Kidney epithelial cell (primary cell): Measurements from ENCODE around the gene WWC2. TPM values are rescaled to one million over a fixed set of nuclear protein-coding genes. Genes with fewer than 3 reads are reported as not detected.

Experiments used
- DNase-seq: peaks from one replicate; pipeline ENCODE4 v3.0.0-alpha.2; 2010; ENCODE audit warnings: low read depth
- H3K27me3 ChIP-seq: 2 replicates; pipeline ENCODE4 v1.6.0; 2011; ENCODE audit warnings: low read length; ENCODE audit not compliant: control insufficient read depth, insufficient read depth
- H3K36me3 ChIP-seq: 2 replicates; pipeline ENCODE4 v1.5.1; 2011; ENCODE audit warnings: low read length; ENCODE audit not compliant: control insufficient read depth, insufficient read depth
- H3K4me3 ChIP-seq: 2 replicates; pipeline ENCODE4 v1.5.1; 2011; ENCODE audit warnings: low read depth, mild to moderate bottlenecking, control low read depth, low read length
- total RNA-seq: library from RNA; depleted of rRNA; stranded (reverse); fragments of >200 nt; gene quantifications from 2 replicates; pipeline ENCODE4 v1.2.3, GENCODE V29; 2015
- TF ChIP-seq, protein P1 (sequence below): IDR thresholded peaks from 2 replicates; pipeline ENCODE4 v1.5.1; 2011; ENCODE audit warnings: mild to moderate bottlenecking, moderate library complexity, low read length, control low read depth, inconsistent platforms; ENCODE audit not compliant: insufficient read depth, poor library complexity, severe bottlenecking

WWC2 gene
- total RNA-seq, 1 donor from 2014 or later, result 29.0 TPM

DNA sequence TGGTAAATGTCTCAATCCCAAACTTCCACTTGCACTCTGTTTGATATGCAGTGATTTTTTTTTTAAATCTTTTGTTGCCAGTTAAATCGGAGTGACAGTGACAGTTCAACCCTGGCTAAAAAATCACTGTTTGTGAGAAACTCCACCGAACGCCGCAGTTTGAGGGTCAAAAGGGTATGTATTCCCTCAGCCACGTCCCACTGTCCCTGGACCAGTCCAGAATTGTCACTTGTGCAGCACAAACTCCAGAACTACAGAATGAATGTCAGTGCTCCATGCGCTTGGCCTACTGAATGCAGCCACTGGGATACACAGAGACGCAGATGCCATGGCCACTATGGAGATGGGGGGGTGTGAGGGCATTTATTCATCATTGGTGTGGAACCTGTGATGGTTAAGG lies 186.8 kb downstream of the WWC2 start:
- Histone ChIP-seq H3K36me3 (peaks cover 7% of the 10 kb centered on the region), H3K4me3 (no peak overlapping the region), H3K27me3 (no peaks in the 10 kb centered on the region)
- TF ChIP-seq, protein P1, sequence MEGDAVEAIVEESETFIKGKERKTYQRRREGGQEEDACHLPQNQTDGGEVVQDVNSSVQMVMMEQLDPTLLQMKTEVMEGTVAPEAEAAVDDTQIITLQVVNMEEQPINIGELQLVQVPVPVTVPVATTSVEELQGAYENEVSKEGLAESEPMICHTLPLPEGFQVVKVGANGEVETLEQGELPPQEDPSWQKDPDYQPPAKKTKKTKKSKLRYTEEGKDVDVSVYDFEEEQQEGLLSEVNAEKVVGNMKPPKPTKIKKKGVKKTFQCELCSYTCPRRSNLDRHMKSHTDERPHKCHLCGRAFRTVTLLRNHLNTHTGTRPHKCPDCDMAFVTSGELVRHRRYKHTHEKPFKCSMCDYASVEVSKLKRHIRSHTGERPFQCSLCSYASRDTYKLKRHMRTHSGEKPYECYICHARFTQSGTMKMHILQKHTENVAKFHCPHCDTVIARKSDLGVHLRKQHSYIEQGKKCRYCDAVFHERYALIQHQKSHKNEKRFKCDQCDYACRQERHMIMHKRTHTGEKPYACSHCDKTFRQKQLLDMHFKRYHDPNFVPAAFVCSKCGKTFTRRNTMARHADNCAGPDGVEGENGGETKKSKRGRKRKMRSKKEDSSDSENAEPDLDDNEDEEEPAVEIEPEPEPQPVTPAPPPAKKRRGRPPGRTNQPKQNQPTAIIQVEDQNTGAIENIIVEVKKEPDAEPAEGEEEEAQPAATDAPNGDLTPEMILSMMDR, result no peak
- DNase-seq, result no peak

DNA sequence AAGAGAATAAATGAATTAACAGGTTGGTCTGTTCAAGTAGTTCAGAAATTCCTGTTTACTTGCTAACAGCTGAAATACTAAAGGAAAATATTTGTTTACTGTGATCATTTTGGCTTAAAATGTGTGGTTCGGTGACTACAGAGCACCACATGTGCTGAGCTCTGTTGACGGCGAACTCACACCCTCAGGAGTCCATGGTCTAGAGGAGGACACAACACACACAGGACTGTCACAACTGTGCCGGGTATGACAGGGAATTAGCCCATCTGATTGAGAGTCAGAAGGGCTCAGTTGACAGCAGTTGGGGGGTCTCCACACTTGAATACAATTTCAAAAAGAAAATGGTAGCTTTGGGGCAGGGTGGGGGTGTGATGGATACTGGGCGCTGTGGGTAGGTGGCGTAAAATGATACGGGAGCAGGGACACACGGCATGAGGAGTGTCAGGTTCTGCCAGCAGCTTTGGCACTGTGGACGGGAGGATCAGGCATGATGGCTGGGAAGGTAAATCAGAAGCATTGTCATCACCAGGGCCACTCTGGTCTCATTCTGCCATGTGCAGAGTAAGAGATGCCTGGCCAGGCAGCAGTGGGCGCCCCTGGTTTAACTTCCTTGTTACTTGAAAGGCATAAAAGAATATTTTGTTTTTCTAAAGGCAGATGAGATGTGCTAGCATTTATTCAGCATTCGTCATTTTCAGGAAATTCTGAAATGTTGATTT lies 187.7 kb downstream of the WWC2 start:
- DNase-seq, result no peak

DNA sequence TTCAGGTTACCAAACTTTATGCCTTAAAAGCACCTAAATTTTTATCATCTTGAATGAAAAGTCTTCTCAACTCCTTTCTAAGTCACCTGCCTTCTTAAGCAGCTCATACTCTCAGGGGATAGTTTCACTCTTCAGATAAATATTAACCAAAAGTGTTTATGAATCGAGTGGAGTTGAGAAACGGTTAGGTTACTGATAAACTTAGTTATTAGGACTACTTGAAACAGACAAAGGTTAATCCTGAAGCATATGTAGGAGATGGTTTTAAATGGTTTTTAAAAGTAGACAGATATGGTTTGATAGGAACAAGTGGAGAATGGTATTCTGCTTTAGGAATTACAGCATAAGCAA lies 188.2 kb downstream of the WWC2 start:
- H3K27me3 ChIP-seq, result no peaks in the 10 kb centered on the region
- TF ChIP-seq, protein P1, result no peak
- no peak for DNase-seq
- H3K36me3 ChIP-seq, result peaks cover 7% of the 10 kb centered on the region
- H3K4me3 ChIP-seq, result no peak overlapping the region

More for the DNA sequence above, 187.7 kb downstream of the WWC2 start:
- TF ChIP-seq, protein P1, result peak; percentile 12
- Histone ChIP-seq H3K27me3 (no peaks in the 10 kb centered on the region), H3K4me3 (no peak overlapping the region), H3K36me3 (peaks cover 7% of the 10 kb centered on the region)

DNA sequence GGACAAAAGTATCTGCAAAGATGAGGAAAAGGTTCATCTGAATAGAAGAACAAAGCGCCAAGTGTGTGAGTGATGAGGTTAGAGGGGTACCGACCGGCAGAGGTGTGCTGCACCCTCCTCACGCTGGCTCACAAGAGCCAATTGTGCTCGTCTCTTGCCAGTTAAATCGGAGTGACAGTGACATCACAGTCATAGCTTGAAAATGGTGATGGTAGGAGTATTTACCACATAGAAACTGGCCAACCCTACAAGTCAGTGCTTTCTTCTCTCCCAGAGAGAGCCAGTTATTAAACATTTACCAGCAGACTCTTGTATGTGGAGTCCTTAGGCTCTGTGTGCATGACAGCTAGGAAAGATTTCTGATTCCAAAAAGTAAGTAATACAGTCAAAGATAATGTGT lies 188.6 kb downstream of the WWC2 start:
- TF ChIP-seq, protein P1, result no peak
- DNase-seq, result no peak
- Histone ChIP-seq H3K36me3 (peaks cover 7% of the 10 kb centered on the region), H3K27me3 (no peaks in the 10 kb centered on the region), H3K4me3 (no peak overlapping the region)

DNA sequence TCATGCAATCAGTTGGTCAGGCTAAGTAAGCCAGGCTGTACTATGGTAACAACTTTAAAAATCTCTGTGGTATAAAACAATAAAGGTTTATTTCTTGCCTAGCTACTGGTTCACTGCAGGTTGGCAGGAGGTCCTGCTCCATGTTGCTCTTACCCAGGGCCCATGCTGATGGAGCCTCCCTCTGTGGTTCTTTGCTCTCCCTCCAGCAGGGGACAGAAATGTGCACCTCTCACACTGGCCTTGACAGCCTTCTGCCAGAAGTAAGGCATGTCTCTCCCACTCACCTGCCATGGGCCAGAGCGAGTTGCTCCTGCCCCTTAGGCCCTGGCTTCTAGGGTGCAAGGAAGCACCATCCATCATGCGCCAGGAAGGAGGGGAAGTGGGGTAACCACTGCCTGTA lies 189.9 kb downstream of the WWC2 start:
- Histone ChIP-seq H3K4me3 (no peak overlapping the region), H3K36me3 (peaks cover 7% of the 10 kb centered on the region), H3K27me3 (no peaks in the 10 kb centered on the region)
- TF ChIP-seq, protein P1, result no peak
- DNase-seq, result no peak

DNA sequence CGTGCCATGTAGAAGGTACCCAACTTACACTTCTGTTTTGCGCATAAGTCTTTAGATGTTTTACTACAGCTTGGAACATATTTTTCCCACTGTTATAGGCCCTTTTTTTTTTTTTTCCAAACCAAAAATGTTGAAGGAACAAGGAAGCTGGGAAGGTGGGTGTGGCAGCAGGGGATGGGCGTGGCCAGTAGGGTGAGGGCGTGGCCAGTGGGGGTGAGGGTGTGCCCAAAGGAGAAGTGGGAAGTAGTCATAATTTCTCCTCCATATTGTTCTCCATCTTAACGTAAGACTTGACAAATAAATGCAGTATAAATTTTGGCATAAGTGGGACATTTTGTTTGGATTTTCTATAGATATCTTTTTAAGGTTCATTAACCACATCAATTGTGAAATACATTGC lies 190.6 kb downstream of the WWC2 start:
- peaks cover 7% of the 10 kb centered on the region for H3K36me3 ChIP-seq
- H3K27me3 ChIP-seq, result no peaks in the 10 kb centered on the region
- no peak for DNase-seq
- TF ChIP-seq, protein P1, result no peak
- H3K4me3 ChIP-seq, result no peak overlapping the region
